ENCODE data around the gene NUP62.

DNA sequence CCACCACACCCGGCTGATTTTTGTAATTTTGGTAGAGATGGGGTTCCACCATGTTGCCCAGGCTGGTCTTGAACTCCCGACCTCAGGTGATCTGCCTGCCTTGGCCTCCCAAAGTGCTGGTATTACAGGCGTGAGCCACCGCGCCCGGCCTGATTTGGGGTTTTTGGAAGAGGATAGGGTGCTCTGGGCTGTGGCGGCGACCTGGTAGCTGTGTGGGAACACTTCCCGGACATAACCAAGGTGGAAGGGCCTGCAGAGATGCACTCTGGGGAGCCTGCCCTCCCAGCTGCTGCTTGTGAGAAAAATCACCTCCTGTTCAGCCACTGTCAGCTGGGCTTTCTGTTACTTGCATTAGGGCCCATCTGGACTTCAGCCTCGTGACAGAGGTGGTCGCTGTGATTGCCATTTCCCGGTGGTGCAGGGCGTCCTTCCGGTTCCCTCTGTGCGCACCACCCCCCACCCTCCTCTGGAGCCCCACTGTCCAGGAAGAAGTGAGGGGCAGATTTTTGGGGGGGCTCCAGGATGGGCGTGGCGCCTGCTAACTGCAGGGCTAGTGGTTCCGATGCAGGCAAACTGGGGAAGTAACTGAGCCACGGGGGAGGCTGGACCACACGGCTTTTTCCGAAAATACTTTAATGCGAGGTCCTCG, 40.1 kb downstream of the NUP62 start:
- TF ChIP-seq ZNF8 (CRISPR knock-in tag; IDR thresholded peaks at IDR 0.05), result no peak
- TF ChIP-seq ZFP3 (CRISPR knock-in tag; IDR thresholded peaks at IDR 0.05), result no peak
- TF ChIP-seq ZFP30 (CRISPR knock-in tag; IDR thresholded peaks at IDR 0.05), result no peak
- no peak for TF ChIP-seq ZNF565 (CRISPR knock-in tag; conservative IDR thresholded peaks at IDR 0.05; ENCODE audit: low read depth)
- no peak for TF ChIP-seq PPARA (CRISPR knock-in tag; IDR thresholded peaks at IDR 0.05; ENCODE audit: borderline replicate concordance)
- TF ChIP-seq OSR1 (CRISPR knock-in tag; IDR thresholded peaks at IDR 0.05), result no peak
- TF ChIP-seq TOX (CRISPR knock-in tag; IDR thresholded peaks at IDR 0.05; ENCODE audit: borderline replicate concordance), result no peak
- no peak for TF ChIP-seq SNAI2 (CRISPR knock-in tag; IDR thresholded peaks at IDR 0.05)
- TF ChIP-seq ZNF70 (CRISPR knock-in tag; IDR thresholded peaks at IDR 0.05), result no peak
- TF ChIP-seq, protein P1, sequence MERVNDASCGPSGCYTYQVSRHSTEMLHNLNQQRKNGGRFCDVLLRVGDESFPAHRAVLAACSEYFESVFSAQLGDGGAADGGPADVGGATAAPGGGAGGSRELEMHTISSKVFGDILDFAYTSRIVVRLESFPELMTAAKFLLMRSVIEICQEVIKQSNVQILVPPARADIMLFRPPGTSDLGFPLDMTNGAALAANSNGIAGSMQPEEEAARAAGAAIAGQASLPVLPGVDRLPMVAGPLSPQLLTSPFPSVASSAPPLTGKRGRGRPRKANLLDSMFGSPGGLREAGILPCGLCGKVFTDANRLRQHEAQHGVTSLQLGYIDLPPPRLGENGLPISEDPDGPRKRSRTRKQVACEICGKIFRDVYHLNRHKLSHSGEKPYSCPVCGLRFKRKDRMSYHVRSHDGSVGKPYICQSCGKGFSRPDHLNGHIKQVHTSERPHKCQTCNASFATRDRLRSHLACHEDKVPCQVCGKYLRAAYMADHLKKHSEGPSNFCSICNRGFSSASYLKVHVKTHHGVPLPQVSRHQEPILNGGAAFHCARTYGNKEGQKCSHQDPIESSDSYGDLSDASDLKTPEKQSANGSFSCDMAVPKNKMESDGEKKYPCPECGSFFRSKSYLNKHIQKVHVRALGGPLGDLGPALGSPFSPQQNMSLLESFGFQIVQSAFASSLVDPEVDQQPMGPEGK (CRISPR knock-in tag; IDR thresholded peaks at IDR 0.05; ENCODE audit: borderline replicate concordance), result no peak
- TF ChIP-seq ZC3H10 (CRISPR knock-in tag; IDR thresholded peaks at IDR 0.05), result no peak
- no peak for TF ChIP-seq ESRRG (CRISPR knock-in tag; IDR thresholded peaks at IDR 0.05)
- no peak for TF ChIP-seq CSDC2 (CRISPR knock-in tag; IDR thresholded peaks at IDR 0.05)
- TF ChIP-seq, protein P2, sequence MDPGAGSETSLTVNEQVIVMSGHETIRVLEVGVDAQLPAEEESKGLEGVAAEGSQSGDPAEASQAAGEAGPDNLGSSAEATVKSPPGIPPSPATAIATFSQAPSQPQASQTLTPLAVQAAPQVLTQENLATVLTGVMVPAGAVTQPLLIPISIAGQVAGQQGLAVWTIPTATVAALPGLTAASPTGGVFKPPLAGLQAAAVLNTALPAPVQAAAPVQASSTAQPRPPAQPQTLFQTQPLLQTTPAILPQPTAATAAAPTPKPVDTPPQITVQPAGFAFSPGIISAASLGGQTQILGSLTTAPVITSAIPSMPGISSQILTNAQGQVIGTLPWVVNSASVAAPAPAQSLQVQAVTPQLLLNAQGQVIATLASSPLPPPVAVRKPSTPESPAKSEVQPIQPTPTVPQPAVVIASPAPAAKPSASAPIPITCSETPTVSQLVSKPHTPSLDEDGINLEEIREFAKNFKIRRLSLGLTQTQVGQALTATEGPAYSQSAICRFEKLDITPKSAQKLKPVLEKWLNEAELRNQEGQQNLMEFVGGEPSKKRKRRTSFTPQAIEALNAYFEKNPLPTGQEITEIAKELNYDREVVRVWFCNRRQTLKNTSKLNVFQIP (CRISPR knock-in tag; IDR thresholded peaks at IDR 0.05; ENCODE audit: borderline replicate concordance, low read depth), result no peak
